Measurements from ENCODE around the gene SSPN.

DNA sequence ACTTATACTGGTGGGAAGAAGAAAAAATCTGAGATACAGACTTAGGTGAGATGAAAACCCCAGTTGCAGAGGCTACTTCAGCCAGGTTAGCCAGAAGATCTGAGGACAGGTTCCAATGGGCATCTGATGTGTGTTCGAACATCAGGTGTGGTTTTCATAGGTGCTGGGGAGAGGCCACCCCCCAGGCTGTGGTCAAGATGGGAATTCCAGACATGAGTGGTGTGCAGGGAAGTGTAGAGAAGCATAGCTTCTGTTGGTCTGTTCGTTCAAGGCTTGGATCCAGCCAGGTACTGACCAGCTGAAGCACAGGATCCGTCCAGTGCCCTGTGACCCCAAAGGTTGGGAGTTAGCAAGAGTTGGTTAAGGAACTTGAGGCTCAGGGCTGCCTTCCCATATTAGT lies 85.5 kb downstream of the SSPN start:
- TF ChIP-seq, protein P1, sequence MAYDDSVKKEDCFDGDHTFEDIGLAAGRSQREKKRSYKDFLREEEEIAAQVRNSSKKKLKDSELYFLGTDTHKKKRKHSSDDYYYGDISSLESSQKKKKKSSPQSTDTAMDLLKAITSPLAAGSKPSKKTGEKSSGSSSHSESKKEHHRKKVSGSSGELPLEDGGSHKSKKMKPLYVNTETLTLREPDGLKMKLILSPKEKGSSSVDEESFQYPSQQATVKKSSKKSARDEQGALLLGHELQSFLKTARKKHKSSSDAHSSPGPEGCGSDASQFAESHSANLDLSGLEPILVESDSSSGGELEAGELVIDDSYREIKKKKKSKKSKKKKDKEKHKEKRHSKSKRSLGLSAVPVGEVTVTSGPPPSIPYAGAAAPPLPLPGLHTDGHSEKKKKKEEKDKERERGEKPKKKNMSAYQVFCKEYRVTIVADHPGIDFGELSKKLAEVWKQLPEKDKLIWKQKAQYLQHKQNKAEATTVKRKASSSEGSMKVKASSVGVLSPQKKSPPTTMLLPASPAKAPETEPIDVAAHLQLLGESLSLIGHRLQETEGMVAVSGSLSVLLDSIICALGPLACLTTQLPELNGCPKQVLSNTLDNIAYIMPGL (CRISPR knock-in tag; IDR thresholded peaks at IDR 0.05) = no peak
- TF ChIP-seq ZNF121 (CRISPR knock-in tag; IDR thresholded peaks at IDR 0.05) = no peak
- TF ChIP-seq, protein P2, sequence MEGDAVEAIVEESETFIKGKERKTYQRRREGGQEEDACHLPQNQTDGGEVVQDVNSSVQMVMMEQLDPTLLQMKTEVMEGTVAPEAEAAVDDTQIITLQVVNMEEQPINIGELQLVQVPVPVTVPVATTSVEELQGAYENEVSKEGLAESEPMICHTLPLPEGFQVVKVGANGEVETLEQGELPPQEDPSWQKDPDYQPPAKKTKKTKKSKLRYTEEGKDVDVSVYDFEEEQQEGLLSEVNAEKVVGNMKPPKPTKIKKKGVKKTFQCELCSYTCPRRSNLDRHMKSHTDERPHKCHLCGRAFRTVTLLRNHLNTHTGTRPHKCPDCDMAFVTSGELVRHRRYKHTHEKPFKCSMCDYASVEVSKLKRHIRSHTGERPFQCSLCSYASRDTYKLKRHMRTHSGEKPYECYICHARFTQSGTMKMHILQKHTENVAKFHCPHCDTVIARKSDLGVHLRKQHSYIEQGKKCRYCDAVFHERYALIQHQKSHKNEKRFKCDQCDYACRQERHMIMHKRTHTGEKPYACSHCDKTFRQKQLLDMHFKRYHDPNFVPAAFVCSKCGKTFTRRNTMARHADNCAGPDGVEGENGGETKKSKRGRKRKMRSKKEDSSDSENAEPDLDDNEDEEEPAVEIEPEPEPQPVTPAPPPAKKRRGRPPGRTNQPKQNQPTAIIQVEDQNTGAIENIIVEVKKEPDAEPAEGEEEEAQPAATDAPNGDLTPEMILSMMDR (IDR thresholded peaks at IDR 0.05) = no peak
- no peak for TF ChIP-seq SMAD4 (CRISPR knock-in tag; IDR thresholded peaks at IDR 0.05)
- TF ChIP-seq TEAD4 (CRISPR knock-in tag; IDR thresholded peaks at IDR 0.05) = no peak
- TF ChIP-seq TP53 (CRISPR knock-in tag; IDR thresholded peaks at IDR 0.05) = no peak
- no peak for TF ChIP-seq NFATC4 (CRISPR knock-in tag; IDR thresholded peaks at IDR 0.05)
- TF ChIP-seq, protein P3, sequence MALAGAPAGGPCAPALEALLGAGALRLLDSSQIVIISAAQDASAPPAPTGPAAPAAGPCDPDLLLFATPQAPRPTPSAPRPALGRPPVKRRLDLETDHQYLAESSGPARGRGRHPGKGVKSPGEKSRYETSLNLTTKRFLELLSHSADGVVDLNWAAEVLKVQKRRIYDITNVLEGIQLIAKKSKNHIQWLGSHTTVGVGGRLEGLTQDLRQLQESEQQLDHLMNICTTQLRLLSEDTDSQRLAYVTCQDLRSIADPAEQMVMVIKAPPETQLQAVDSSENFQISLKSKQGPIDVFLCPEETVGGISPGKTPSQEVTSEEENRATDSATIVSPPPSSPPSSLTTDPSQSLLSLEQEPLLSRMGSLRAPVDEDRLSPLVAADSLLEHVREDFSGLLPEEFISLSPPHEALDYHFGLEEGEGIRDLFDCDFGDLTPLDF (CRISPR knock-in tag; IDR thresholded peaks at IDR 0.05) = no peak
- TF ChIP-seq, protein P4, sequence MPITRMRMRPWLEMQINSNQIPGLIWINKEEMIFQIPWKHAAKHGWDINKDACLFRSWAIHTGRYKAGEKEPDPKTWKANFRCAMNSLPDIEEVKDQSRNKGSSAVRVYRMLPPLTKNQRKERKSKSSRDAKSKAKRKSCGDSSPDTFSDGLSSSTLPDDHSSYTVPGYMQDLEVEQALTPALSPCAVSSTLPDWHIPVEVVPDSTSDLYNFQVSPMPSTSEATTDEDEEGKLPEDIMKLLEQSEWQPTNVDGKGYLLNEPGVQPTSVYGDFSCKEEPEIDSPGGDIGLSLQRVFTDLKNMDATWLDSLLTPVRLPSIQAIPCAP (CRISPR knock-in tag; IDR thresholded peaks at IDR 0.05) = no peak
- TF ChIP-seq, protein P5, sequence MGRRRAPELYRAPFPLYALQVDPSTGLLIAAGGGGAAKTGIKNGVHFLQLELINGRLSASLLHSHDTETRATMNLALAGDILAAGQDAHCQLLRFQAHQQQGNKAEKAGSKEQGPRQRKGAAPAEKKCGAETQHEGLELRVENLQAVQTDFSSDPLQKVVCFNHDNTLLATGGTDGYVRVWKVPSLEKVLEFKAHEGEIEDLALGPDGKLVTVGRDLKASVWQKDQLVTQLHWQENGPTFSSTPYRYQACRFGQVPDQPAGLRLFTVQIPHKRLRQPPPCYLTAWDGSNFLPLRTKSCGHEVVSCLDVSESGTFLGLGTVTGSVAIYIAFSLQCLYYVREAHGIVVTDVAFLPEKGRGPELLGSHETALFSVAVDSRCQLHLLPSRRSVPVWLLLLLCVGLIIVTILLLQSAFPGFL (CRISPR knock-in tag; IDR thresholded peaks at IDR 0.05; ENCODE audit: borderline replicate concordance) = no peak
- no peak for TF ChIP-seq CBFB (CRISPR knock-in tag; IDR thresholded peaks at IDR 0.05; ENCODE audit: low read depth)
- TF ChIP-seq ZNF317 (CRISPR knock-in tag; IDR thresholded peaks at IDR 0.05; ENCODE audit: borderline replicate concordance, low read depth) = no peak
- TF ChIP-seq, protein P6, sequence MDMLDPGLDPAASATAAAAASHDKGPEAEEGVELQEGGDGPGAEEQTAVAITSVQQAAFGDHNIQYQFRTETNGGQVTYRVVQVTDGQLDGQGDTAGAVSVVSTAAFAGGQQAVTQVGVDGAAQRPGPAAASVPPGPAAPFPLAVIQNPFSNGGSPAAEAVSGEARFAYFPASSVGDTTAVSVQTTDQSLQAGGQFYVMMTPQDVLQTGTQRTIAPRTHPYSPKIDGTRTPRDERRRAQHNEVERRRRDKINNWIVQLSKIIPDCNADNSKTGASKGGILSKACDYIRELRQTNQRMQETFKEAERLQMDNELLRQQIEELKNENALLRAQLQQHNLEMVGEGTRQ (CRISPR knock-in tag; IDR thresholded peaks at IDR 0.05) = no peak
- TF ChIP-seq ZNF138 (CRISPR knock-in tag; conservative IDR thresholded peaks at IDR 0.05) = no peak
